ENCODE results near the gene TIGD1.

- TF ChIP-seq POLR2A (IDR thresholded peaks at IDR 0.05) (no peak), POLR2AphosphoS5 (IDR thresholded peaks at IDR 0.05) (no peak), CTCF (IDR thresholded peaks at IDR 0.05) (no peak), EP300 (IDR thresholded peaks at IDR 0.05) (no peak)
Measured at GRCh38 chr2:232543491-232543890, 6.9 kb downstream of the TIGD1 start.
